HG03045 (cell line): ENCODE data around the gene OR4D6.
"Not testable (repeated sequence)": the region's sequence is repeated elsewhere in the genome, so short reads cannot be mapped to it uniquely, and the experiment has no call there.

Source experiments
- ATAC-seq: cut with Tn5 transposase; IDR thresholded peaks from one replicate; pipeline ENCODE4 v1.9.1; 2021; ENCODE audit warnings: mild to moderate bottlenecking, moderate library complexity; ENCODE audit not compliant: unreplicated experiment

OR4D6 gene

DNA sequence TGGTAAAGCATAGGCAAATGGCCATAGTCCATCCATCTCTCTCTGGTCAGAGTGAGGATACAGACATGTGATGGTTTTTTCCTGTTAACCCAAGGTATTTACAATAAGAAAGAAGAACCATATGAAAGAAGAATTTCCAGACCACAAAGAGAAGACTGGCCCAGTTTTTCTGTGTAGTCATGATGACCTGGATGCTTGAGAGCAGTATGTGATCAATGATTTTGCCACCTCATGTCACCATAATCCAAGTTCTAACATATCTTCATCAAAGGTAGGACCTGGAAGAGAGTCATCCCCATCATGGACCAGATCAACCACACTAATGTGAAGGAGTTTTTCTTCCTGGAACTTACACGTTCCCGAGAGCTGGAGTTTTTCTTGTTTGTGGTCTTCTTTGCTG lies at the start of gene OR4D6:
TSS of gene OR4D6 (plus strand) at position 301 of the 400 bp plus-strand sequence. CDS start at position 301, 0 bp downstream.
- ATAC-seq: no peak

DNA sequence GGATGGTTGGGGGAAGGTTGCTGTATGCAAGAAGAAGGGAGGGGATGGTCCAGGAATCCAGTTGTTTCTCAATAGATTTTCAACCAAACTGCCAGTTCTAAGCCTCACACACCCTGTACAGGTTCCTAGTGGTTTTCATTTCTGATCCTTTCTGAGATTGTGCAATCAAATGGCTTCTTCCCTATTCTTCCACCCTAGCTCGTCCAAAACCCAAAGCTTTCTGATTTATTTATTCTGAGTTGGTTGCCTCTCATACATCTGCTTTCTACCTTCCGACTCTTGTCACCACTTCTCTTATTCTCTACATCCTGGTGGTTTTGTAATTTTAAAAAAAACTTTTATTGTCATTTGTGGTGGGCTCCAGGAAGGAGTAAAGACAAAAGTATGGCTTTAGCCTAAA lies 43.1 kb upstream of the OR4D6 start:
- no peak for ATAC-seq

DNA sequence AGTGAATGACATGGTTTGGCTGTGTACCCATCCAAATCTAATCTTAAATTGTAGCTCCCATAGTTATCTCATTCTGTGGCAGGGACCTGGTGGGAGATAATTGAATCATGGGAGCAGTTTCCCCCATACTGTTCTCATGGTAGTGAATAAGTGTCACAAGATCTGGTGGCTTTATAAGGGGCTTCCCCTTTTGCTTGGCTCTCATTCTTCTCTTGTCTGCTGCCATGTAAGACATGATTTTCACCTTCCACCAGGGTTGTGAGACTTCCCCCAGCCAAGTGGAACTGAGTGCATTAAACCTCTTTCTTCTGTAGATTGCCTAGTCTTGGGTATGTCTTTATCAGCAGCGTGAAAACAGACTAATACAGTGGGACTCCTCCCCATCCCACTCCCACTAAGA lies 41.6 kb upstream of the OR4D6 start:
- no peak for ATAC-seq

DNA sequence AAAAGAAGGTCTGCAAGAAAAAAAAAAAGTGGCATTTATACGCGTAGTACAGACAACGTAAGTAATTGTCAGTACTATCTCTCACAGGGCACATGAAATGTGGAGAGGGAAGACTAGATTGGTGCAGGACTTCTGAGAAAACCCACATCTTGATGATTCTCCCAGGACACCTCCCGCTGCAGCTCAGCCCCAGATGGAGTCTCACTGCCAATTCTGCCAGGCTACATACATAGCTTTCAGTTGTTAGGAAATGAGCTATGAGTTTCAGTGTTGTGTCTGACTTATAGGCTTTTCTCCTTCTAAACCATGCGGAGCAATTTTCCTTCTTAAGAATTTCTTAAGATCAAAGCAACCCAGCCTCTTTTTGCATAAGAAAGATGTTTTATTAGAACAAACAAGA lies 40.1 kb upstream of the OR4D6 start:
- no peak for ATAC-seq

DNA sequence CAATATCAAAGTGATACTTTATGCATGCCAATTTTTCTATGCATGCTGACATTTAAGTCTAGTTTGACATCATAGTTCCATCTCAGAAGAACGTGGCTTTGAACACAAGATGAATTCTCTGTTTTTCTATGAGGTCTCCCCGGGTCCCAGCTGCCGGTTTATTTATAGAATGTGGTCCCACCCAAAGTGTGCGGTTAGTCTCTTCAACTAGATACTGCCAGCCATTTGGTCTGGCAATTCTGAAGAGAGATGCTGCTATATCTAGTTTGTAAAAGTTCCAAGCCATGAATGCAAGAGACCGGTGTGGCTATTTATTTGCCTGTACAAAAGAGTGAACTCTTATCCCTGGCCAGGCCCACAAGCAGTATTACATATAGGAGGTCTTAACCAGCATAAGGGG lies 39.7 kb upstream of the OR4D6 start:
- ATAC-seq: no peak

DNA sequence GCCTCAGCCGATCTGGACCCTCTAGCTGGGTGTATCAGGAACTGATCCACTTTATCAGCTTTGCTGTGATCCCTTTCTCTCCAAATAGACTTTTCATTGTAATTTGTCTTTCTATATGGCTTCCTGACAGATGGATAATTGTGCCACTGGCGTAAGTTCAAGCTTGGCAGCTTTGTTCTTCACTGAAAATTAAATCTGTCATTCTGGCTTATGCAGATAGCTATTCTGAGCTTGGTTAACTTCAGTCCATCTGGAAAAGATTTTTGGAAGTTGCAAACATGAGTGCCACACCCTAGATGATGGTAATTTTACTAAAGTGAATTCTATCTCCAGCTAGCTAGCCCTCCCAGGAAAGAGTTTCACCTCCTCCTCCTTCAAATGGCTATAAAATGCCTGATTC lies 38.6 kb upstream of the OR4D6 start:
- ATAC-seq: no peak

DNA sequence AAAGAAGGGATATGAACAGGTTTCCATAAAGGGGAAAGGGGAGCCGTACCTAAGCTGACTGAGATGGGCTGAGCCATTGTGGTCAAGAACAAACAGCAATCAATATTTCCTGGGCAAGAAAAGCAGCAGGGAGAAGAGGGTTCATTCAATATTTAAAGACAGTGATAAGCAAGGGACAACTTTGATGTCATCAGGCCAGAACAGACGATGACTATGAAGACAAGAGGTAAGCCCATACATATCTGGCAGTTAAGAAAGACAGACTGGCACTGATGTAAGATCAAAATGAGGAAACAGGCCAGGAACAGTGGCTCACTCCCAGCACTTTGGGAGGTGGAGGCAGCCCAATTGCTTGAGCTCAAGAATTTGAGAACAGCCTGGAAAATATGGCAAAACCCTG lies 32.9 kb upstream of the OR4D6 start:
- no peak for ATAC-seq

DNA sequence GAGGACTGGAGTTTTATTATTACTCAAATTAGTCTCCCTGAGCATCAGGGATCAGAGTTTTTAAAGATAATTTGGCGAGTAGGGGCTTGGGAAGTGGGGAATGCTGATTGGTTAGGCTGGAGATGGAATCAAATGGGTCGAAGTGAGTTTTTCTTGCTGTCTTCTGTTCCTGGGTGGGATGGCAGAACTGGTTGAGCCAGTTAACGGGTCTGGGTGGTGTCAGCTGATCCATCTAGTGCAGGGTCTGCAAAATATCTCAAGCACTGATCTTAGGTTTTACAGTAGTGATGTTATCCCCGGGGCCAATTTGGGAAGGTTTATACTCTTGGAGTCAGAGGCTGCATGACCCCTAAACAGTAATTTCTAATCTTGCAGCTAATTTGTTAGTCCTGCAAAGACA lies 31.6 kb upstream of the OR4D6 start:
- ATAC-seq: no peak

DNA sequence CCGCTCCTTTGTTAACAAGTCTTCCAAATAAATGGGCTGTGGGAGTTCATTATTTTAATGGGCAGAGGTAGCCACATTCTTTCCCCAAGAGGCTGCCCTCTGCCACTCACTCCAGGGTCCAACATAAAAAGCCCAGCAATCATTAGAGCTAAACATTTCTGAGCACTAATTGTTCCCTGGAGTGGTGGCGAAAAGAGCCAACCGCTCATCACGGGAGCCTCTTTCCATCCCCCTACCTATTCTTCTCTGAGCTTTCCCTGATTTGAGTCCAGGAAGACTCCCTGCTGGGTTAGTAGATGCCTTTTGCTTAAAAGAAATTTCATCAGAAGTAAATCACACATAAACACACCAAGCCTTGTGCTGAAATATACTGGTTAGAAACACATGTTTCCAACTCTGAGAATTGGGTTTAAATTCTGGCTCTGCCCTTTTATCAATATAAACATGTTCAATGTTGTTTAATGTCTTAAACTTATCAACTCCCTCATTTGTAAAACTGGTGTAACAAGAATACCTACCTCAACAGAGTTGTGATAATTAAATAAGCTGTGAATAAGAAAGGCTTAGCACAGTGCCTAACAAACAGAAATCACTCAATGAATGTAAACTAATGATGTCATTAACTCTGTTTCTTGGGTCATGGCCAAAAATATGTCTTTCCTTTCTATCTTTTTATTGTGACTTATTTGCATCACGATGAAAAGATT lies 30.2 kb upstream of the OR4D6 start, which contains the start of gene OR5A2:
TSS of gene OR5A2 (minus strand) at position 53 of the 707 bp plus-strand sequence. CDS start 3,460 bp downstream, outside the sequence.
- no peak for ATAC-seq

DNA sequence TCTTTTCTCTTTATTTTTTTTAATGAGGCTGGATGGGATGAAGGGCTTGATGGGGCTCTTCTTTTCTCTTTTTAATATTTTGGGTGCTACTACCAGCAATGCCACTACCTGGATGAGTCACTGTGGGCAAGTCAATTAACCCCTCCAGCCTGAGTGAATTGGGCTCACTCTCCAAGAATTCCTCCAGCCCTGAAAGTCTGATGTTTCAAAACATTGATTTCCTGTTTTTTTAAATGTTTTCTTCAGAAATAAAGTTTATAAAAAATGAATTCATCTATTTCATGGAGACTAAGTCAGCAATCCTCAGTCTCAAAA lies 29.7 kb upstream of the OR4D6 start:
- no peak for ATAC-seq

DNA sequence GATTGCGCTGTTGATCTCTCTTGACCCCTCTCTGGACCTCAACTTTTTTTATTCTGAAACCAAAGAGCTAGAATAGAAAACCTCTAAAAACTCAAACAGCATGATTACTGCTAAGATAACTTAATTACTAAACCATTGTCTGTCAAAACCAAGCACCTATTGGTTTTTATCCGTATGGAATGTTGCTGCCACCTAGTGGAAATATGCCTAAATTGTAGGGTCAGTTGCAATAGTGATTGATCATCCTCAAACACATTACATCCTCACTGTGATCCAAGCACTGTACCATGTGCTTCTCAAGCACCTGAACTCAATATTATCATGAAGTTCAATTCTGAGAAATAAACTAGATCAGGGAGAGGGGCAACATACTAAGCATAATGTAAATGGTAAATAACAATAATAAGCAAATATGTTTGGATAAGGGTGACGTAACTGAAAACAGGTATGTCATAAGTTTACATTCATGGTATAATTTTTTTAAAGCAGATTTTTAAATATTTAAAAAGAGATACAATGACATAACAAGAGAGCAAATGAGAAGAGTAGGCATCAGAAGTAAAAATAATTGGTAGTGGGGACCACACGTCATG lies 26.7 kb upstream of the OR4D6 start:
- peak; percentile 61 for ATAC-seq

DNA sequence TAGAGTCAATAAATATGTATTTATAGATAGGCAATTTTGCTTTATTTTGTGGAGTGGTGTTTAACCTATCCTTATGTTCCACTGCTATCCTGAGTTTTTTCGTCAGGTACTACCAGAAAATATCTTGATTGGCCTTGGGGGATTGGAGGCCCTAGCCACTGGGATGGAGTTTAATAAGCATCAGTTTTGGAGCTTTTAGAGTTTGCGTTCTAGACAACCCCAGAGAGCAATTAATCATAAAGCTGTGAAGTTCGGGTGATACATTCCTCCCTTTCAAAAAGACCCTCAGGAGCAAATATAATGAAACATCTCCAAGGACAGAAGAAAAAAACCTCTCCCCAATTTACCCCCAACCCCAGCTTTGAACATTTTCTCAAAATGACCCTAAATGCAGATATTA lies 20.6 kb upstream of the OR4D6 start, which contains the start of gene OR5A1:
TSS of gene OR5A1 (plus strand) at position 301 of the 400 bp plus-strand sequence. CDS start 6,700 bp downstream, outside the sequence.
- no peak for ATAC-seq

DNA sequence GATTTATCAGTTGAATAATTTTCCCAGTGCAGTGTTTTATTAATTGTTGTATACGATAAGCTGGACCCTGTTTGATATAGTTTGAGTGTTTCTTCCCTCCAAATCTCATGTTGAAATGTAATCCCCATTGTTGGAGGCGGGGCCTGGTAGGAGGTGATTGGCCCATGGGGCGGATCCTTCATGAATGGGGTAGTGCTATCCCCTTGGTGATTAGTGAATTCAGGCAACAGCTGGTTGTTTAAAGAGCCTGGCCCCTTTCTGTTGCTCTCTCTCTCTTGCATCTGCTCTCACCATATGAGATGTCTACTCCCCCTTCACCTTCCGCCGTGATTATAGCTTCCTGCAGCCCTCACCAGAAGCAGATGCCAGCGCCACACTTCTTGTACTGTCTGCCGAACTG lies 19.0 kb upstream of the OR4D6 start:
- ATAC-seq: no peak

DNA sequence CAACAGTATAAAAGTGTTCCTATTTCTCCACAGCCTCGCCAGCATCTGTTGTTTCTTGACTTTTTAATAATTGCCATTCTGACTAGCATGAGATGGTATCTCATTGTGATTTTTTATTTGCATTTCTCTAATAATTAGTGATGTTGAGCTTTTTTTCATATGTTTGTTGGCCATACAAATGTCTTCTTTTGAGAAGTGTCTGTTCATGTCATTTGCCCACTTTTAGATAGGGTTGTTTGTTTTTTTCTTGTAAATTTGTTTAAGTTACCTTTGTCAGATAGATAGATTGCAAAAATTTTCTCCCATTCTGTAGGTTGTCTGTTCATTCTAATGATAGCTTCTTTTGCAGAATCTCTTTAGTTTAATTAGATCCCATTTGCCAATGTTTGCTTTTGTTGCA lies 11.1 kb upstream of the OR4D6 start:
- not testable (repeated sequence) for ATAC-seq

DNA sequence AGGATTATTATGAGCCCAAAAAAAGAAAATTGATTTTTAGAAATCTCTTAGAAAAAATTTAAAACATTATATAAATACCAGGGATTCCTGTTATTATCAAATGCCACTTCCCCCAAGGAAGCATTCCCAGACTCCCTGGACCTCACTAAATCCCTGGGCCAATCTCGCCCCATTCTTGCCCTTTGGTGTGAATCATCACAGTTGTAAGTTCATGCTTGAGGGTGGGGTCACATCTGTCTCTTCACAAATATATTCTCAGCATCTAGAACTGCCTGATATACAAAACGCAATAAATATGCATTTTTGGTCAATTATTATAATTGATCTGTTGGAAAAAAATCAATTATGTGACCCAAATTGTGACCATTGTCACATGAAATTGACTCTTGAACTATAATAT lies 8.3 kb upstream of the OR4D6 start:
- no peak for ATAC-seq

DNA sequence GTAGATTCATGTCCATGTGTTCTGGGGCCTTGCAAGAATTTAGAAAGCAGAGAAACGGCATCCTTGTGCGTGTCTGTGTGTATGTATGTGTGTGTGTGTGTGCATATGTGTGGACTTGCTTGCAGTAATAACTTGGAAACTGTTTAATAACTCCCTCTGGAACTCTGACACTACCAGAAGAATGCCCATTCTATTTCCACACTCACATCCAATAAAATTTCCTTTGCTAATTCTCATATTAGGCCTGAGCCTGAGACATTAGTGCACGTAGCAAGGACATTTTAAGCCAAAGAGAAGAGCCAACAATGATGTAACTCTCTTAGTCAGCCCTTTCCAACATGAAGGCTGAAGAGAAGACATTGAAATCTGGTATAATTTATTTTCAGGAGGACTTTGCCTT lies 3.2 kb downstream of the OR4D6 start:
- no peak for ATAC-seq

DNA sequence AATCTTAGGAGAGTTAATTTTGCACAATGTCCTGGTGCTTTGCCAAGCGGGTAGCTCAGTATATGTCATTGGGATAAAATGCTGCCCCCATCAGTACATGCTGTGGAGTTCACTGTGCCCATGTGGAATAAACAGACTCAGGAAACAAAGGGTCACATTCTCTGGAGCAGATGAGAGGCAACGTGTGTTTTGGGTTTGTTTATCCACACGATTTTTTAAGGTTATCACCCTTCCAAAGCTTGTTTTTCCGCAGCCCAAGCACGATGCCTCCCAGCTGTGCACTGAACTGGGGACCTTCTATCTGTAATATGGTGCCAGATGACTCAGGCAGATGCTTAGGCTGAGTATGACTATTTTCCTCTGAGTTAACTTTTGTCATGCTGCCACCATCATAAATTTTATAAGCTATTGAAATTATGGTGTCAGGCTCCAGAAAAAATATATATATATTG lies 6.5 kb downstream of the OR4D6 start:
- no peak for ATAC-seq

DNA sequence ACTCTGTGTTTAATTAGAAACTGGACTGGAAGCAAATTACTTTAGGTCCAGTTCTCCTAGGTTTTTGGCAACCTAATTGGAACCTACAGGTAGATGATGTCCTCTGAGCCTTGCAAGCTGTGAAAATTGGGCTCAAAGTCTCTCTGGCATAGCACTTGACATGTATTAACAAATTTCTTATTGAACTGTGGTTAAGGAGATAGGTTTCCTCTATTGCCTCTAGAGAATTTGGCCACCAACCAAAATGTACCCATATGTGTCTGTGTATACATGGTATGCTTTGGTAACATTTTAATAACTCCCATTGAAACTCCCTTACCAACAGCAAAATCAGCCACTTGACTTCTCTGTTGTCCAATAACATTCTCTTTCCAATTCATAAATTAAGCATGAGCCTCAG lies 16.3 kb downstream of the OR4D6 start, which contains the start of gene OR4D10:
TSS of gene OR4D10 (plus strand) at position 301 of the 400 bp plus-strand sequence. CDS start 4,115 bp downstream, outside the sequence.
- no peak for ATAC-seq

DNA sequence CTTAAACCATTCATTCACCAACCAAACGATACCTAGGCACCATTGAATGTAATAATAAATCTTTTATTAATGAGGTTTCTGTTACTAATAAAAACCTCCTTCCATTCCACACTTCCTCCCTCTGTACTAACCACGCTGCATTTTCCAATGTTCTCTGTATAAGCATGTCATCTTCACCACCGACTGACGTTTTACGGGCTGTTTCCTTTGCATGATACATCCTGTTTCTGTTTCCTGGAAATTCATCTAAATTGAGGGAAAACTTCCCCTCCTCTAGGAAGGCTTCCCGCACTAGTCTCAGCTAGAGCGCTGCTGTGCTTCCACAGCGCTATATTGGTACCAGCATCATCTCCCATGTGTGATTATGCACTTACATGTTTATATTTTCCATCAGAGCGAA lies 18.4 kb downstream of the OR4D6 start:
- ATAC-seq: no peak

DNA sequence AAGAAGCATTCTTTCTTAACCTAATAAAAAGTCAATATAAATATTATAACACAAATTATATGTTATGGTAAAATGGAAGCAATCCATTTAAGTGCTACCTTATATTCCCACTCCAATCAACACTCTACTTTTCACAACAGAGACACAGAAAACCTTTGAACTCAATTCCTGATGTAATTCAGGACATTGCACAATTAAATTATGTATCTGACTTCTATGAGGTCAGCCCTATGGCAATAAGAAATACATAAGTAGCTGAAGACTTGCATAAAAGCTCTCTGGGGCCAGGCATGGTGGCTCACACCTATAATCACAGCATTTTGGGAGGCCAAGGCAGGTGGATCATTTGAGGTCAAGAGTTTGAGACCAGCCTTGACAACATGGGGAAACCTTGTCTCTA lies 23.1 kb downstream of the OR4D6 start:
- no peak for ATAC-seq

DNA sequence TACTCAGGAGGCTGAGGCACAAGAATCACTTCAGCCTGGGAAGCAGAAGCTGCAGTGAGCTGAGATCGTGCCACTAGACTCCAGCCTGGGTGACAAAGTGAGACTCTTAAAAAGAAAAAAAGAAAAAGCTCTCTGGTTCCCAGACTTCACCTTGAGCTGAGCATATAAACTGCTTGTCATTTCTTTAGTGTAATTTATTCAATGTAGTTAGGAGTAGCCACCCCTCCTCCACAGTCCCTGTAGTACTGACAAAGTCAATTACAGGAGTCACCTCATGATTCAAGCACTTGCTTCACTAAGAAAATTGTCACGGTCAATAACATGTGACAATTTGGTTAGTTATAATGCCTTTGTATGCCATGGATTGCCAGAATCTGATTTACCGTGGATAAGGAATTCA lies 23.6 kb downstream of the OR4D6 start:
- no peak for ATAC-seq

DNA sequence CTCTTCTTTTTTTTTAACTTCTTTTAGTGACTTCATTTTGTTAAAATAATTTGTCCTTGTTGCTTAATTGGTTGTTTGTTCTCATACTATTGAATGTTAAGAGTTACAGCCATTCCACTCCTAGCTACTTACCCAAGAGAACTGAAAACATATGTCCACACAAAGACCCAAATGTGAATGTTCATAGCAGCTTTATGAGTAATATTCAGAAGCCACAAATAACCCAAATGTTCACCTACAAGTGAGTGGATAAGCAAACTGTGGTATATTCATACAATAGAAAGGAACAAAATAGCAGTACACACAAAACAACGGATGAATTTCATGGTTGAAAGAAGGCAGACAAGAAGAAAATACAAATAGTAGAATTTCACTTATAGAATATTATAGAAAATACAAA lies 45.2 kb downstream of the OR4D6 start:
- no peak for ATAC-seq

DNA sequence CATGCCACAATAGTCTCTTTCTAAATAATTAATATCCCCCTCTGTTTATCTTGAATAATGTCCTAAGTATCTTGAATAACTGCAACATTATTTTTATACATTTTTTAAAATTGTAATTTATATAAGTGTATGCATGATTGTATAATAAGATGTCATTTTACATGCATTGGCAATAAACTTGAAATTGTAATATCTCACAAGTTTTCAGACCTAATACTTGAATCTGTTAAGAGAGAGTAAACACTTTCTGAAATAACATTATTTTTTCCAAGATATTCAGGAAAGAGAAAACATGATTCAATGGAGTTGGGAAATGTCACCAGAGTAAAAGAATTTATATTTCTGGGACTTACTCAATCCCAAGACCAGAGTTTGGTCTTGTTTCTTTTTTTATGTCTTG lies 46.5 kb downstream of the OR4D6 start, which contains the start of gene OR4D11:
TSS of gene OR4D11 (plus strand) at position 301 of the 400 bp plus-strand sequence. CDS start at position 301, 0 bp downstream.
- no peak for ATAC-seq
